Dedifferentiated amniotic fluid mesenchymal stem cell (primary cell): ENCODE data around the gene WDFY3.
"Not testable (repeated sequence)": the region's sequence is repeated elsewhere in the genome, so short reads cannot be mapped to it uniquely, and the experiment has no call there.

Experiments used
- DNase-seq: peaks from one replicate; pipeline ENCODE4 v3.0.0-alpha.2; 2016; ENCODE audit errors: extremely low spot score

The WDFY3 gene

DNA sequence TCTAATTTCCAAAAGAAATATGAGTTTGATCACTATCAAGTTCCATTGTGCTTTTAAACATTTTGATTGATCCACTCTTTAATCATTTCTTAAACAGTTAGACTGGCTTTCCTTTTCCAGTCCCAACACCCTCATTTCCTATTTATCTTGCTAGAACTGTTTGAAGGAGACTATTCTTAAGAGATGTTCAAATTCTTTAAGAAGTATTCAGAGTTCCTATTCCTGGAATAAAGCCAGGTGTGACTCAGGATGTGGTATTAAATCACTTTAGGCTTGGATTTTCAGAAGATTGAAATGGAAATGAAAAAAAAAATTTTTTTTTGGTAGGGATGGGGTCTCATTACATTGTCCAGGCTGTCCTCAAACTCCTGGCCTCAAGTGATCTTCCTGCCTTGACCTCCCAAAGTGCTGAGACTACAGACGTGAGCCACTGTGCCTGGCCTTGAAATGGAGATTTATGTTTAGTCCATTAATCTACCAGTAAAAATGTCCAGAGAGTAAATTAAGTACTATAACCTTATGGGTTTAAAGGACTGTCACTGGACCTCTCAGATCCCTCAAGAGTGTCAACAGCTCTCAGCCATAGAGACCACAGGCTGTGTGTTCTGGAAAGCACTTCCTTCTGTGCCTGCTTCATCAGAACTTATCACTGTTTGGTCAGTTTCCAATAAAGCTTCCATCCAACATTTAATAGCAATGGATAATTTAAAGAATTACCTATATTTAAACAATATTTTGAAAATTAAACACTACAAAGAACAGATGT, 292.8 kb downstream of the WDFY3 start:
- peak; percentile 72 for DNase-seq

DNA sequence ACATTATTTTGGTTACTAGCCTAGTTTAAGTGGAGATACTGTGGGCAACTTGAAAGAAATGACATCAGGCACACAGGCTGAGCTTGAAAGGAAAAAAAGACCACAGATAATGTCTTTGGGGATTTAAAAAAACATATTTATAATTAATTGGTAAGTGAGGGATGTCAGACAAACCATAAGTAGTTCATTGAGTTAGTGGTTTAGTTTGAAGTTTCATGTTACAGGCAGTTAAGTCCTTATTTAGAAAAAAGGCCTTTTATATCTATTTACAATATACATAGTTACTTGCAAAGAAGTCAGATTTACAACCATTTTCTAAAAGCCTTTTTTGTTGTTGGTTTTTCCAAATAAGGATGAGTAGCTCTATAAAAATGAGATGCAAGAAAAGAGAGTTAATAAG, 294.3 kb downstream of the WDFY3 start:
- DNase-seq = no peak

DNA sequence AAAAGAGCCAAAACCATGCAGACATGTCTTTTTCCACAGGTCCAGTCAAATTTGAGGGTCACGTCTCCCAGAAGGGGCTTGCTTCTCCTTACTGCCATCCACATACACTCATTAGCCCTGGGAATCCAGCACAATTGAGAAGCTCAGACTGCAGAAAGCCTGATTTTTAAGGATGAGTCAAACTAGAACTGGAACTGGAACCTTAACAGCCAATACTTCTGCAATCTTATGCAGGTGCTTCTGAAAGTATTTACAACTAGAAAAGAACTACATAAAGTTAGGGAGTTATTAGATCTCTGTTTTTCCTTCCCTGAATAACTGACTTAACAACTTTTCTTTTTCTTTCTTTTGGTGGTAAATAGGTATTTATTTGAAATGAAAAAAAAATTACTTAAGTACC, 297.3 kb downstream of the WDFY3 start:
- no peak for DNase-seq

DNA sequence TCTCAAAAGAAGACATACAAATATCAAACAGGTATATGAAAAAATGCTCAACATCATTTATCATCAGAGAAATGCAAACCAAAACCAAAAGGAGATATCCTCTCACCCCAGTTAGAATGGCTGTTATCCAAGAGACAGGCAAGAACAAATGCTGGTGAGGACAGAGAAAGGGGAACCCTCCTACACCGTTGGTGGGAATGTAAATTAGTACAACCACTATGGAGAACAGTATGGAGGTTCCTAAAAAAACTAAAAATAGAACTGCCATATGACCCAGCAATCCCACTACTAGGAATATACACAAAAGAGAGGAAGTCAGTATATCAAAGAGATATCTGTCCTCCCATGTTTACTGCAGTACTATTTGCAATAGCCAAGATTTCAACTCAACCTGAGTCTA, 300.1 kb downstream of the WDFY3 start:
- no peak for DNase-seq

DNA sequence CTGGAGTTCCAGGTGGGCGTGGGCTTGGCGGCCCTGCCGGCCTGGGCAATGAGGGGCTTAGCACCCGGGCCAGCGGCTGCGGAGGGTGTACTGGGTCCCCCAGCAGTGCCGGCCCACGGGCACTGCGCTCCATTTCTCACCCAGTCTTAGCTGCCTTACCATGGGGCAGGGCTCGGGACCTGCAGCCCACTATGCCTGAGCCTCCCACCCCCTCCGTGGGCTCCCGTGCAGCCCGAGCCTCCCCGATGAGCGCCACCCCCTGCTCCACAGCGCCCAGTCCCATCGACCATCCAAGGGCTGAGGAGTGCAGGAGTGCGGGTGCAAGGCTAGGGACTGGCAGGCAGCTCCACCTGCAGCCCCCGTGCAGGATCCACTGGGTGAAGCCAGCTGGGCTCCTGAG, 301.7 kb downstream of the WDFY3 start:
- not testable (repeated sequence) for DNase-seq

DNA sequence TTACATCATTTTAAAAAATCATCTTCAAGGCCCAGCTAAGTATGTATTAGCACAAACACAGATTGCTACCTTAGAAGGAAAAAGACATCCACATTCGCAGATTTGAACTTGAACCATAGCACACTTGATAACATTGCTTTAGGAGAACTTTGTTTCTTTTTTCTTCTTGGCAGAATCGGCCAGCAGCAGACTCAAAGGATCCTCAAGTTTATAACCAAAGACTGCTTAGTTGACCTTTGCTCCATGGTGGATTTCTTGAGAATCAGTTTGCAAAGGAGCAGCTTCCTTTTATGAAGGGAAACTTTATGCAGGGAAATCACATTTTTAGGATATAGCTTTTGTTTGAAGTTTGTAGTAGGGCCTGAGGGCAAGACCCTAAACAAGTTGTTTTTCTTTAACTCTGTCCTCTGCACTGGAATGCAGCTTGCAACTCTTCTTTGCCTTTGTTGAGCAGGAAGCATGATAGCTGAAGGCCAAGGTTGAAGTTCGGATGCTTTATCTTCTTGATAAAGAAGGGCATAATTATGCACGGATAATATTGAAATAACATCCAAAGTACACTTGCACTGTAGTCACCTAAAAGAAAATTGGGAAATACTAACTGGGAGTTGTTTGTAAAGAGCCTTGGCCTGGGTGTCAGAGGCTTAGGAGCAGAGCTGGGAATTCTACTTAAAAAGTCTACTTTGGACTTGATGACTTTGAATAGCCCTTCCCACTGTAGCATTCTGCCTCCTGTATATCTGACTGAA, 305.1 kb downstream of the WDFY3 start:
- DNase-seq = no peak

DNA sequence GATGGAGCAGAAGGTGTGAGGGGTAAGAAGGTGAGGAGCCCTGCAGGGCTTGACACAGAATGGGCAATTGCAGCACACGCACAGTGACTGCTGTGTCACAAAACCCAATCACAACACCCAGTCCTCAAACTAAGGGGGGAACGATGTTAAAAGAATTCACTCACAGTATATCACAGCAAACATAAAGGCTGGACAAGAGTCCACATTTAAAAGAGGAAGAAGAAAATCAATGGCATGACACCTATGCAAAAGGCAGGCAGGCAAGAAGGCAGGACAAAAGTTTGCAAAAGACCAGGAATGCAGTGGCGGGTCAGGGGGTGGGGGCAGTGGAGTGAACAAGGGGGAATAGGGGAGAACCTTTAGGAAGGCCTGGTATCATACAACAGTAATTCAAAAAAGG, 305.9 kb downstream of the WDFY3 start:
- DNase-seq = no peak

DNA sequence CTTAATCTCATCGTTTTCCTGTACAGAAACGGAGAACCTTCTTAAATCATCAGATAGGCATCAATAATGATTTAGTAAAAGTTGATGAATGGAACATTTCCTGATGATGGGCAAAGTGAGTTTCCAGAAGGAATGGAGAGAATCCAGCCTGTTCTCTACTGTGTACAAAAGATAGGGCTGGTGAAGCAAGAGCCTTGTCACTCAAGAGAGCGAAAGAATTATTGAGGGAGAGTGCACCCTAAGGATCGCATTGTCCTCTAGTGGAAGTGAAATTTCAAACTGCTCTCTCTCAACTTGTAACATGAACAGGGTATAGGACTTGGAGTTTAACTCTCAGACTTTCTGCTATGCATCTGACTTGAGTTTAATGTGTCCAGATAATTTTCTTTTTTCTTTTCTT, 314.0 kb downstream of the WDFY3 start:
- no peak for DNase-seq

DNA sequence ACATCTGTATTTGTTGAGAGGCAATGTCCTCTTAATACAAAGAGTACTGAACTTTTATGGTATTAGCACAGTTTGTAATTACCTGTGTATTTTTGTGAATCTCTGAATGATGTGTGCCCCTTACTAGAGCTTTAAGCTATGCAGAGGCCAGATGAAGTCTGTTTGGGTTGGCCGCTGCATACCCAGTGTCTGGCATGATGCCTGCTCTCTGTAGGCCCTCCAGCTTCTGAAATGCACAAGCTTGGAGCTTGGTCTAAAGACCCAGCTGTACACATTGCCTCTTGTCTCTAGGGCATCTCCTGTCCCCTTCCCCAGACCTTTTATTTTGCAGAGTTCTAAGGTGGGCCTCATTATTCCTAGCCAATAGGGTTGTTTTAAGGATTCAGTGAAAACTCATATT, 315.0 kb downstream of the WDFY3 start:
- no peak for DNase-seq

DNA sequence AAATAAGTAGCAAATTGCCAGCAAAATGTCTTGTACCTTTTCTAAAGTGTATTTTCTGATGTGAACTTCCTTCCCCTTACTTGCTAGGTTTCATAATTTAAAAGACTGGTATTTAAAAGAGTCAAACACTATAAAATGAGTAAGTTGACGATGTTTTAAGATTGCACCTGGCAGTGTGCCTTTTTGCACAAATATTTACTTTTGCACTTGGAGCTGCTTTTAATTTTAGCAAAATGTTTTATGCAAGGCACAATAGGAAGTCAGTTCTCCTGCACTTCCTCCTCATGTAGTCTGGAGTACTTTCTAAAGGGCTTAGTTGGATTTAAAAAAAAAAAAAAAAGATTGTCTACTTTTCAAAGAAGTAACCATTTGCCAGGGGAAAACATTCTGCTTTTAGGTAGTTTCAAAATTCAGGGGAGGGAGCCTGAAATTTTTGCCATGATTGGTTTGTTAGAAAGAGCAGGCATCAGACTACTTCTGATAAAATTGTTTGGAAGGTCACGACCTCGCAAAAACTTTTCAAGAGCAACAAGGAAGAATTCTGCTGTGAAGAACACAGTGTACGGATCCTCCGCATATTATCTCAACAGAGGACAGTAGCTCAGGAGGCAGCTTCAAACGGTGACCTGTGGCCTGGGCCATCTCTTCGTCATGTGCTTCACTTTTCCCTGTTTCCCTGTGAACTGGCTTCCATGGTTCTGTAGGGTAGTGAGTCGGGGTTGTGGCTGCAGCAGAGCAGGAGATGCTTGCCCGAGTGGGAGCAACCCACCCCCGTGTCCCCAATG, 317.4 kb downstream of the WDFY3 start:
- no peak for DNase-seq

DNA sequence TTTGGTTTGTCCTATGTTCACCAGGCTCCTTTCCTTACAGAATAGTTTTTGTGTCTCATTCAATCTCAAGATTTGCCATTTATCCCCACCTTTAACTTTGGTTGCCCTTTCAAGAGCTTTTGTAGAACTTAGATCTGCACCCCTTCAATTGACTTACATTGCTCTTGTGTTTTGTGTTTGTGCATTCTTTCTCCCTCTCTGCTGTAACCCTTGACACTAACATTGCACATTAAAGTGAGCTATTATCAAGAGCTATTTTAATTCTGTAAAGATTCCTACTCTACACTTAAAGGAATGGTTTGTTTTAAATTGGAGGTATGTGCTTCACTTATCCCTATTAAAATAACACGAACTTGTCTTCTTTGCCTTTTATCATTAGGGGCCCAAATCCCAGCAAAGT, 318.3 kb downstream of the WDFY3 start:
- no peak for DNase-seq

DNA sequence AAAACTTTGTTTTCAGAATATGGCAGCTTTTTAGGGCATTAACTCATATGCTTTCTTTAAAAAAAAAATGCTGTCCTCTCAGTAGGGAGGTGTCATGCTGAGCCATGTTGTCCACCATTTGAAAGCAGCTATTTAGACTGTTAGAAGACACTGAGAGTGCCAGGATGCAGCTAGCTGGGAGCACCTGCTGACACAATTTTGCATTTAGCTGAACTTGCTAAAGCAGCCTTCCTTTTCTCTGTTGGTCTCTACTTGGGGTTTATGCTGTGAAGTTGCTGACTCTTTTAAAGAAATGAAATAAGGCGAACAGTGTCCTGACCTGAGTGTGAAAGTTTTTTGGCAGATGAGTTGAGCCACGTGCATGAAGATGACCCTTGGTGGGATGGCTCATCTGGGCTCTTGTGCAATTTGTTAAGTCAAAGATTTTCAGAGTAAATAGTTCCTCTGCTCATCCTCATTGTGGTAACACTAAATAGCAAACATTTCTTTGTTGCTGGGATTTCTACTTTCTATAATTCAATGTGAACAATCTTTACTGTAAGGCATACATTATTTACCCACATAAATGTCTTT, 319.1 kb downstream of the WDFY3 start:
- DNase-seq = no peak

DNA sequence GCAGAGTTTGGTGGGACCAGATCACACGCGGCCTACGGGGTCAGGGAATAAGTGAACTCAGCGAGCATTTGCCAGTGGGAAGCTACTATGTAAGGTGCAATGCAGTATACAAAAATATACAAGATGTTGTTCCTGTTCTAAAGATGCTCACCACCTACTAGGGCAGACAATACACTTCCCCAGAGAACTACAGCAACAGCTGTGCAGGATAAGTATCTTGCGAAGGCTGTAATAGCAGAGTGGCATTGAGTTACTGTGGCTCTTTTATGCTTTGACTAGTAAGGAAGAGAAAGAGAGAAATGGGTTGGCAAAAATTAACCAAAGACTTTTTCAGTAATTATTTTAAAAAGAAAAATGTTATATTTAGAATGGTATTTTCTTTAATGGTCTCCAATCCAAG, 322.4 kb downstream of the WDFY3 start:
- no peak for DNase-seq

DNA sequence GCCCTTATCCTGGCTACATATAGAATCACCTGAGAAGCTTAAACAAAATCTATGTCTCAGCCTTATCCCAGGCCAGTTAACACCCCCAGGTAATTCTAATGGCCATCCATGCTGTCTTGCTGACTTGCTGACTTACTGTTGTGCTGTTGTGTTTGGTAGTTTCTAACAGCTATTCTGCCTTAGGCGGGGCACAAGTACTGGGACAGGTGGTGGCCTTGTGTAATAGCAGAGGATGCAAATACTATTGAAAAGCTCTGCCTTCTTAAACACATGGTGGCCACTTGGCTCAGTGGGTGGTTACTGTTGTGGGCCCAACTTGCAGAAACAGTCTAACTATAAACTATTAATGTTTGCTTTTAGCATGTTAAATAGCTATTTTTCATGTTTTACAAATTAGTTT, 327.3 kb downstream of the WDFY3 start:
- no peak for DNase-seq

DNA sequence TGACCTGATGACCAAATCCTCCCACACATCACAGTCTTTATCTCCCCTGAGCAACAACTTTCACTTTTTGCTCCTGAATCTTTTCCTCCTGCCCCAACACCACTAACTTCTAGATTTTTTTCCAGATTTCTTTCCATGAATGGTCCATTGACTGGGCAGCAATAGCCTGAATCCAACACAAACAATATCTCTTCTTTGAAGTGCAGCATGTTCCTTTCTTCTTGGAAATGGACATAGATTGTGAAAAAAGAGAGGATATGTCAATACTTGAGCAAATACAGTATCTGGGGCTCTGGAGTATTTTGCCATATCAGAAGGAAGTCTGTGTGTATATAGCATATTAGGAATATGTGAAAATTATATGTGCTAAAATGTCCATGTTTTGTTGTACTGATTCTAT, 328.4 kb downstream of the WDFY3 start:
- DNase-seq = no peak

DNA sequence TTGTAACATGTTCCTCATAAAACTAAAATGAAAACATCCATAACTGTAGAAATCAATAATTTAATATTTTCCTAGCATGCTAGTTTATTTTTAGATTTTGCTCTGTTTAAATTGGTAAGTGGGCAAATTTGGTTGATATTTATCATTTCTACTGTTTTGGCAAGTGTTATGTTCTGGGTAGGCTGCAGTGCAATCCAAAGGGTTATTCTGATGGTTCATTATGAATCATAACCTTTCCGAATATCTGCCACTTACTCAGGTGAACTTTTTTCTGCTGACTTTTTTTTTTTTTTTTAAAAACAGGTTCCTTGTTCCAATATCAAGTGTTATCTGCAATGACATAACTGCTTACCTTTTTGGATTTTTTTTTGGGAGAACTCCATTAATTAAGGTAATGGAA, 331.5 kb downstream of the WDFY3 start:
- no peak for DNase-seq

DNA sequence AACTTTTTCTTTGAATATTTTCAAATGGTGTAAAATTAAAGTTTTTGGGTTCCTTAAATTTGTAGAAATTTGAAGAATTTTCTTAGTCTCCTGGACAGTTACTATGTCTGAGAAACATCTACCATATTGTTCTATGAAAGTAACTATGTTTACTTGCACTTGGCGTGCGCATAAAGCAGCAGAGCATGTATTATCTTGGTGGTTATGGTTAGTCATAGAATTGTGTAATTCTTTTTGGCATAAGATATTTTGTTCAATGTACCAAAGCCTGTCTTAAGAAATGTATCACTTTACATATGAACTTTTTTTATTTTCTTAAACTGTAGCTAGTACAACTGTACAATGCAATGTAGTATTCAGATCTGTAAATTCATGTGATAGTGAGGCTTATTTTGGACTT, 334.4 kb downstream of the WDFY3 start:
- peak; percentile 56 for DNase-seq

DNA sequence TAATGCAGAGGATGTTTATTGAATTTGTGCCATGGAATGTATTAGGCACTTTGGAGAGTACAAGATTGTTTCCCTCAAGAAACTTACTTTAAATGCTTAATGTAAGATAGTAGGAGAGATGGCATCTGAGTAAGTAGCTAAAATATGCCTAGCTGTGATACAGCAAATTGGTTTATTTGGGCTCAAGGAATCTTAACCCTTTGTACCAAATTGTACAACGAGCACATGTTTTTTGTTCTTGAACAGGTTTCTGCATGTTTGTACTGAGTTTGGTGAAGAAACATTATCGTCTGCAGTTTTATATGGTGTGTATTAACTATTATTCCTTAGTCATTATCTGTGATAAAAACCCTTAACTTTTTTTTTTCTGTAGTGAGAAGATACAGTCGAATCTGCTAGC, 334.9 kb downstream of the WDFY3 start:
- no peak for DNase-seq

DNA sequence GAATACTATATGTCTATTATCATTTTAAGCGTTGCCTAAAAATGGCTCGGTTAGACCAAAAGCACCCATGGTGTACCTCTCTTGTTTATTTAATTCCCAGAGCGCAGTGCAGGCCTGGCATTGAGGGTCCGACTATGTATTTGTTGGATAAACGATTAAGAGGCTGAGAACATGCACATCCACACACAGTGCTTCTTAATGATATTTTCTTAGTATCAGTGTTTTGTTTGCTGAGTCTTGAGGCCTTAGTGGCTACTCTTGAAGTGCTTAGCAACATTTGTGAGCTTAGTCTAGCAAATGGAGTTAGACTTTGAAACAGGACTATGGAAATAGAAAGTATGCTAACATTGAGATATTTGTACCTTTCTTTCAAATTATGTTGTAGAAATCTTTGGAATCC, 339.8 kb downstream of the WDFY3 start:
- no peak for DNase-seq

DNA sequence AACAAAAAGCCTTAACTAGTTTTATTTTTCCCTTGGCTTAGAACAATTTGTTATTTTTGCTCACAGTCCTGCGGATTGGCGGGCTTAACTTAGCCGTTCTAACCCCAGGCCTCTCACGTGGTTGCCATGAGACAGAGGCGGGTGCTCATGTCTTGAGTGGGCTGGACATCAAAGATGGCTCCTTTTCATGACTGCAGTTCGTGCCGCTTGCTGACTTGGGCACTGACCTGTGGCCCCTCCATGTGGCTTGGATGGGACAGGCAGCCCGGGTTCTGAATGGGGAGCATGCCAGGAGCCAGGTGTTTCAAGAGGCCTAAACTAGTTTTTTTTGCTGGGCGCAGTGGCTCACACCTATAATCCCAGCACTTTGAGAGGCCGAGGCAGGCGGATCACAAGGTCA, 342.8 kb downstream of the WDFY3 start:
- no peak for DNase-seq

DNA sequence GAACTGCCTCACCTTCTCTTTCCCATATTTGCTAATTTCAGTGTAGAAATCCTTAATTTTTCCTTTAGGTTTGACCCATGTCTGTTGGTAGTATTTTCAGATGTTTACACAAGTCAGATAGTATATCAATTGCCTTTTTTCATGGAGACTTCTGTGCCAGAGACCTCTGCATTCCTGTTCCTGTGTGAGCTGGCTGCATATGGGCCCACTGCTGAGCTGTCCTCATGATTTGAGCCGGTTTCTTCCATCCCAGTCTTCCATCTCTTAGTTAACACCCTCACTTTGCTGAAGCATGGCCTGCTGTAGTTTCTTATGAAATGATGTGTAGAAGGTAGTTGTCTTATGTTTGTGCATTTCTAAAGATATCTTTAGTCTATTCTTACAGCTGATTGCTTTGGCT, 343.5 kb downstream of the WDFY3 start:
- DNase-seq = no peak
